Spleen (tissue), 13 donors: ENCODE data around the gene LAX1. TPM values are rescaled to one million over a fixed set of nuclear protein-coding genes. Genes with fewer than 3 reads are reported as not detected.

ENCODE experiments used
- DNase-seq: peaks from one replicate; pipeline ENCODE4 v3.0.0-alpha.2; 2020
- H3K27ac ChIP-seq, 8 donors: fragments of 200-600 bp; sonication (generic) in 7 of 8; 1 replicate in 4 of 8; 2 replicates in 4 of 8; pipeline versions ENCODE4 v1.5.0 to v1.8.0; 2016 to 2021; ENCODE audit warnings: inconsistent platforms in 4 of 8, mild to moderate bottlenecking in 4 of 8, moderate library complexity in 1 of 8
- H3K27me3 ChIP-seq, 7 donors: fragments of 200-600 bp; sonication (generic) in 6 of 7; replicated peaks in 1 of 7; 1 replicate in 4 of 7; 2 replicates in 3 of 7; pipeline versions ENCODE4 v1.5.0 to v1.8.0; 2016 to 2021; ENCODE audit warnings: inconsistent platforms in 3 of 7, mild to moderate bottlenecking in 1 of 7
- H3K36me3 ChIP-seq, 6 donors: fragments of 200-600 bp; sonication (generic) in 5 of 6; 1 replicate in 4 of 6; 2 replicates in 2 of 6; pipeline versions ENCODE4 v1.5.0 to v1.8.0; 2016 to 2021; ENCODE audit warnings: inconsistent platforms in 2 of 6
- H3K4me1 ChIP-seq, 6 donors: fragments of 200-600 bp; sonication (generic) in 5 of 6; 1 replicate in 3 of 6; 2 replicates in 3 of 6; pipeline versions ENCODE4 v1.5.0 to v1.8.0; 2016 to 2021; ENCODE audit warnings: inconsistent platforms in 3 of 6
- H3K4me3 ChIP-seq, 8 donors: fragments of 200-600 bp; sonication (generic) in 7 of 8; 1 replicate in 4 of 8; 2 replicates in 4 of 8; pipeline versions ENCODE4 v1.5.0 to v1.8.0; 2016 to 2021; ENCODE audit warnings: inconsistent platforms in 4 of 8, mild to moderate bottlenecking in 4 of 8, moderate library complexity in 2 of 8
- H3K9me3 ChIP-seq, 8 donors: fragments of 200-600 bp; sonication (generic) in 7 of 8; 1 replicate in 4 of 8; 2 replicates in 4 of 8; pipeline versions ENCODE4 v1.5.0 to v1.8.0; 2016 to 2021; ENCODE audit warnings: inconsistent platforms in 4 of 8
- CTCF ChIP-seq, 11 experiments: fragments of 200-600 bp in 7 of 11; fragments of 450-650 bp in 4 of 11; sonication (generic) in 4 of 11; IDR thresholded peaks in 8 of 11; conservative IDR thresholded peaks in 3 of 11; 1 replicate in 7 of 11; 2 replicates in 4 of 11; pipeline versions ENCODE4 v1.4.0 to v1.8.0; 2016 to 2021; ENCODE audit warnings: antibody characterized with exemption in 11 of 11, inconsistent platforms in 4 of 11, mild to moderate bottlenecking in 1 of 11
- POLR2A ChIP-seq, 3 donors: fragments of 450-650 bp; IDR thresholded peaks; one replicate each; pipeline ENCODE4 v1.5.1; 2017; ENCODE audit warnings: antibody characterized with exemption in 3 of 3, mild to moderate bottlenecking in 1 of 3
- POLR2AphosphoS5 ChIP-seq, 3 donors: sonication (generic); formaldehyde crosslinking; IDR thresholded peaks; one replicate each; pipeline ENCODE4 v1.5.1; 2017; ENCODE audit warnings: antibody characterized with exemption in 3 of 3
- WGBS, 5 donors: extraction: QIAGEN DNeasy Blood & Tissue Kit in 3 of 5; methylation state at CpG; one replicate each; pipeline versions ENCODE4 v1.1.5 to v1.1.7; 2013 to 2018; 5-methylcytosine and 5-hydroxymethylcytosine counted together
- intact Hi-C: fragments of 100-400 bp; cut with DNase I; formaldehyde crosslinking; loops from one replicate; pipeline ENCODE4 v1.15.0; 2023; ENCODE audit warnings: low total_unique reads
- long read RNA-seq, 2 donors: transcript quantifications; one replicate each; lab custom pipeline, GENCODE V29; 2026
- polyA plus RNA-seq, 3 donors: library from polyadenylated mRNA; stranded (reverse); fragments of 200-250 nt; gene quantifications; one replicate each; pipeline ENCODE4 v1.2.1, GENCODE V29; 2013
- total RNA-seq, 7 donors: library from RNA; depleted of rRNA in 3 of 7; stranded (reverse); fragments of >200 nt in 3 of 7; fragmentation: NEBNext Ultra II Directional in 4 of 7; extraction: Animal tissue kit (Norgen Biotek cat#: 25700) in 4 of 7; gene quantifications; one replicate each; pipeline versions ENCODE4 v1.1.0 to v1.2.1, GENCODE V29; 2016 to 2021
- donor health status: healthy with polysubstance abuse.
- donor health status: DM: no; HTN: no; CAD: no; lungs with moderate emphysema.
- donor health status: DM: no; HTN: no; CAD: no.
- donor health status: Bipolar disorder and iron deficiency.
- donor health status: healthy.
- donor health status: DM: no; HTN: no; CAD: no.
- donor health status: DM: yes; HTN: yes; CAD: no.

LAX1 gene
- total RNA-seq = 10 to 100 TPM; 11.3 to 24.3 (median 14.6) TPM
- polyA plus RNA-seq = 1 to 10 TPM in 2 of 3 donors, under 1 TPM in 1; 1.00 to 5.9 (median 1.7) TPM
- long read RNA-seq, donor 1 = 0 reads
- long read RNA-seq, donor 2 = 0 reads

GRCh38 chr1:203765029-203765837 is at the start of gene LAX1:
Gene LAX1 (plus strand): TSS chr1:203765183. CDS start chr1:203765566, 383 bp downstream.
- Histone ChIP-seq H3K36me3 (no peaks in the 10 kb centered on the region), H3K4me1 (peaks cover 0 to 65% (median 39%) of the 10 kb centered on the region in 6 donors), H3K9me3 (no peaks in the 10 kb centered on the region), H3K27me3 (no peaks in the 10 kb centered on the region), H3K4me3 (peak within 1 kb of the TSS in 7 of 8 donors; percentile 27 to 68 (median 38)), H3K27ac (peak within 1 kb of the TSS; percentile 58 to 93 (median 84))
- no peak for DNase-seq
- TF ChIP-seq CTCF (IDR thresholded peaks at IDR 0.05 in 8 of 11, conservative IDR thresholded peaks at IDR 0.05 in 3 of 11) = no peak
- TF ChIP-seq POLR2AphosphoS5 (IDR thresholded peaks at IDR 0.05) = peak; percentile 26 to 96 (median 77)
- peak in 2 of 3 donors; percentile 24 to 68 for TF ChIP-seq POLR2A (IDR thresholded peaks at IDR 0.05)
- WGBS, 5 donors = 40 to 59% (median 57%) methylated on average over 16 of the region's 16 CpGs
- intact Hi-C loops = no loop called here

- Histone ChIP-seq H3K36me3 (peaks cover 0 to 88% (median 61%) of the 10 kb centered on the region in 6 donors), H3K9me3 (no peaks in the 10 kb centered on the region), H3K4me3 (no peak overlapping the region), H3K27me3 (no peaks in the 10 kb centered on the region), H3K4me1 (no peaks in the 10 kb centered on the region), H3K27ac (no peak overlapping the region)
- TF ChIP-seq CTCF (IDR thresholded peaks at IDR 0.05 in 8 of 11, conservative IDR thresholded peaks at IDR 0.05 in 3 of 11) (no peak), POLR2AphosphoS5 (IDR thresholded peaks at IDR 0.05) (no peak), POLR2A (IDR thresholded peaks at IDR 0.05) (no peak)
- intact Hi-C loops = no loop called here
- DNase-seq = no peak
- WGBS, 5 donors = 80 to 99% (median 94%) methylated on average over 3 of the region's 3 CpGs
Observed at GRCh38 chr1:203717120-203717519, 47.9 kb upstream of the LAX1 start.

GRCh38 chr1:203720242-203720641 is 44.7 kb upstream of the LAX1 start:
- no peak overlapping the region for H3K27ac ChIP-seq
- intact Hi-C loops = no loop called here
- no peaks in the 10 kb centered on the region for H3K27me3 ChIP-seq
- H3K9me3 ChIP-seq = no peaks in the 10 kb centered on the region
- 83 to 99% (median 89%) methylated on average over 3 of the region's 3 CpGs for WGBS, 5 donors
- no peaks in the 10 kb centered on the region for H3K4me1 ChIP-seq
- H3K36me3 ChIP-seq = peaks cover 0 to 88% (median 59%) of the 10 kb centered on the region in 6 donors
- DNase-seq = no peak
- H3K4me3 ChIP-seq = no peak overlapping the region
- TF ChIP-seq POLR2AphosphoS5 (IDR thresholded peaks at IDR 0.05) = no peak
- no peak for TF ChIP-seq POLR2A (IDR thresholded peaks at IDR 0.05)
- TF ChIP-seq CTCF (IDR thresholded peaks at IDR 0.05 in 8 of 11, conservative IDR thresholded peaks at IDR 0.05 in 3 of 11) = no peak

GRCh38 chr1:203722909-203723308 is 42.1 kb upstream of the LAX1 start:
- DNase-seq = no peak
- Histone ChIP-seq H3K9me3 (no peaks in the 10 kb centered on the region), H3K4me1 (no peaks in the 10 kb centered on the region), H3K27ac (no peak overlapping the region), H3K4me3 (no peak overlapping the region), H3K27me3 (no peaks in the 10 kb centered on the region), H3K36me3 (peaks cover 0 to 99% (median 69%) of the 10 kb centered on the region in 6 donors)
- intact Hi-C loops = no loop called here
- TF ChIP-seq POLR2AphosphoS5 (IDR thresholded peaks at IDR 0.05) (no peak), CTCF (IDR thresholded peaks at IDR 0.05 in 8 of 11, conservative IDR thresholded peaks at IDR 0.05 in 3 of 11) (no peak), POLR2A (IDR thresholded peaks at IDR 0.05) (no peak)
